GM21390 (cell line): ENCODE measurements around the gene SPARCL1.
"Not testable (repeated sequence)": the region's sequence is repeated elsewhere in the genome, so short reads cannot be mapped to it uniquely, and the experiment has no call there.

Experiments
- ATAC-seq: cut with Tn5 transposase; IDR thresholded peaks from one replicate; pipeline ENCODE4 v1.9.1; 2021; ENCODE audit not compliant: unreplicated experiment

The SPARCL1 gene

DNA sequence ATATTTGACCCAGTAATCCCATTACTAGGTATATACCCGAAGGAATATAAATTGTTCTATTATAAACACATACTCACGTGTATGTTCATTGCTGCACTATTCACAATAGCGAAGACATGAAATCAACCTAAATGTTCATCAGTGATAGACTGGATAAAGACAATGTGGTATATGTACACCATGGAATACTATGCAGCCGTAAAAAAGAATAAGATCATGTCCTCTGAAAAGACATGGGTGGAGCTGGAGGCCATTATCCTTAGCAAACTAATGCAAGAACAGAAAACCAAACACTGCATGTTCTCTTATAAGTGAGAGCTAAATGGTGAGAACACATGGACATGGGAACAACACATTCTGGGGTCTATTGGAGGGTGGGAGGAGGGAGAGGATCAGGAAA lies 70.3 kb downstream of the SPARCL1 start:
- no peak for ATAC-seq

DNA sequence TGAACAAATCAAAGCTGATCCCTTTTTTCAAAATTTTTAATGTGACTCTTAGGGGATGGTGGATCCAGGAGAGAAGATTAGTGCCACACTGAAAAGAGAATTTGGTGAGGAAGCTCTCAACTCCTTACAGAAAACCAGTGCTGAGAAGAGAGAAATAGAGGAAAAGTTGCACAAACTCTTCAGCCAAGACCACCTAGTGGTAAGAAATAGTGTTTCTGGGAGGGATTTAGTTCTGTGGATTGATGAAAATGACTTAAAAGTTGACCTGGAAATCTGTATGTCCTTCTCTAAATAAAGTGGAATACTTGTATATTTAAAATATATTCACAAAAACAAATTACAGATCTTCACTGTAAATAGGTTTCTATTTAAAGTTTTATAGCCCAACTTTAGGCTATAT lies 77.6 kb downstream of the SPARCL1 start:
- ATAC-seq: no peak

DNA sequence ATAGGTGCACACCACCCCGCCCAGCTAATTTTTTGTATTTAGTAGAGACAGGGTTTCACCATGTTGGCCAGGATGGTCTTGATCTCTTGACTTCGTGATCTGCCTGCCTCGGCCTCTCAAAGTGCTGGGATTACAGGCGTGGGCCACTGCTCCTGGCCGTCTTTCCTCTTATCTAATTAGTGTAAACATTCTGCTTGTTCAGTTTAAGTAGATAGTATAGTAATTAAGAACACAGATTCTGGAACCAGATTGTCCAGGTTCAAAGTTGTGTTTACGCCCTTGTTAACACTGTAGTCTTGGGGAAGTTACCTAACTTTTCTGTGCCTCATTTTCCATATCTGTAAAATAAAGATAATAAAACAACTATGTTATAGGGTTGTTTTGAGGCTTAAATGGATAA lies 82.8 kb downstream of the SPARCL1 start:
- not testable (repeated sequence) for ATAC-seq

DNA sequence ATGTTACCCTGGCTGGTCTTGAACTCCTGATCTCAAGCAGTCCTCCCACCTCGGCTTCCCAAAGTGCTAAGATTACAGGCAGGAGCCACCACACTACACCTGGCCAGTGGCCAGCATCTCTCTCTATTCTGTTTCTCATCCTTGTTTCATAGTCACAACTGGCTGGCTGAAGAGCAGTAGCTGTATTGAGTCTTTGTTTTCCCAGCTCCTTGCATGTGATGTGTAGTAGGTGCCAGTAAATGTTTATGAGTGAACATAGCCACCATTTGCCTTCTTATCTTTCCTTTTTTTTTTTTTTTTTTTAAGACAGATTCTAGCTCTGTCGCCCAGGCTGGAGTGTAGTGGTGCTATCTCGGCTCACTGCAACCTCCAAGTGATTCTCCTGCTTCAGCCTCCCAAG lies 83.2 kb downstream of the SPARCL1 start:
- no peak for ATAC-seq

DNA sequence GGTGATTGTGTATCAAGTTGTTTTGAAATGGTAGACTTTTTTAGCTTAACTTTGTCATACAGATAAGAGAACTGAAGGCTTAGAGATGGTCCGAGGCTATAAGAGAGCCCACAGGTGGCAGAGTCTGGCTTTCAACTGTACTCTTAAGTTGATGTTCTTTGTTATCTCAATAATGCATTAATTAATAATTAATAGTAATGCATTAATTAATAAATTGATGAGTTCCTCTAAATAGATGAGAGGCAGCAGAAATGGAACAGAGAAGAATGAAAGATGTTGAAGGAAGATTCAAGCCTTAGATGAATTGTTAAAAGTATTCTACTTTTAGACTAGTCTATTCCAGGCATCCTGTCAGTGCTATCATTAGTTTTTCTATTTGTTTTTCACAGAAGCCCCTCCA lies 84.4 kb downstream of the SPARCL1 start:
- ATAC-seq: no peak

DNA sequence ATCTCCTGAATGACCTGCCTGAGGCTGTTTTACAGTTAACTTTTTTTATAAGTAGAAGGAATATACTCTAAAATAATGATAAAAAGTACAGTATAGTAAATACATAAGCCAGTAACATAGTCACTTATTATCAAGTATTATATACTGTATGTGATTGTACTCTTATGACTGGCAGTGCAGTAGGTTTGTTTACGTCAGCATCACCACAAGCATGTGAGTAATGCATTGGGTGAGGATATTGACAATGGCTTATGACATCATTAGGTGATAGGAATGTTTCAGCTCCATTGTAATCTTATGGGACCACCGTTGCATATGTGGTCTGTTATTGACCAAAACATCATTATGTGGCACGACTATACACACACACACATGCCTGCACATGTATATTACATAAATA lies 86.3 kb downstream of the SPARCL1 start:
- no peak for ATAC-seq

DNA sequence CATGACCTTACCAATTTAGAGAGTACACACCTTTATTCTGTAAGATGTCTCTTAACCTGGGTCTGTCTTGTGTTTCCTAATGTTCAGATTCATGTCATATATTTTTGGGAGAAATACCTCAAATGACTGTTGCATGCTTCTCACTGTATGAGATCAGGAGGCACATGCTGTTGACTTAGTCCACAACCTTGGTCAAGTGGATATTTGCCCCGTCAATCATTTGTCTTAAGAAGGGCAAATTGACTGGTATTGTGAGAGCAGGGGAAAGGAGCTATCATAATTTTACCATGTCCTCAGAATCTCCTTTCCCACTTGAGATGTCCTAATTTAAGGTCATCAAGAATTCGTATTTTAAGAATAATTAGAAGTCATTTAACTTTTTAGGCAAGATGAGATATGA lies 95.8 kb downstream of the SPARCL1 start:
- ATAC-seq: no peak

DNA sequence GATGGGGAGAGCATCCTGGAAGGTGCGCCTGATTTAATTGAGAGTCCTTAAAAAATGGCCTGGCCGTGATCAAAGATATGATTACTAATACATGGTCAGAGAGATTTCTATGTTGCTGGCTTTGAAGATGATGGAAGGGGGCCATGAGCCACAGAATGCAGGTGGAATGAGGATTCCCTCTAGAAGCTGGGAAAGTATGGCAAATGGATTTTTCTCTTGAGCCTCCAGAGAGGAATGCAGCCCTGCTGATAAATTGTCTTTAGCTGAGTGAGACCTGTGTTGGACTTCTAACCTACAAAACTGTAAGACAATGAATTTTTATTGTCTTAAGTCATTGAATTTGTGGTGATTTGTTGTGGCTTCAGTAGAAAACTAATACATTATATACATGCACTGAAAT lies 99.1 kb downstream of the SPARCL1 start:
- ATAC-seq: no peak

DNA sequence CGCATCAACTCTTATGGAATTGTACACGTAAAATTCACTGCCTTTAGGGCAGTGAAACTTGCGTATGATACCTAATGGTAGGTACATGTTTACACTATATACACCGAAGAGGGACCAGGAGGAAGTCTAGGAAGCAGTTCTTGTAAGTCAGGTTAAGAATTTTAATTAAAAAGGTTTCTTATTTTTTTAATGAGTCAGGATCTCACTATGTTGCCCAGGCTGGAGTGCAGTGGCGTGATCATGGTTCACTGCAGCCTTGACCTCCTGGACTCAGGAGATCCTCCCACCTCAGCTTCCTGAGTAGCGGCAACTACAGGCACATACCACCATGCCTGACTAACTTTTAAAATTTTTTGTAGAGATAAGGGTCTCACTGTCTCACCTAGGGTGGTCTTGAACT lies 100.2 kb downstream of the SPARCL1 start:
- no peak for ATAC-seq

DNA sequence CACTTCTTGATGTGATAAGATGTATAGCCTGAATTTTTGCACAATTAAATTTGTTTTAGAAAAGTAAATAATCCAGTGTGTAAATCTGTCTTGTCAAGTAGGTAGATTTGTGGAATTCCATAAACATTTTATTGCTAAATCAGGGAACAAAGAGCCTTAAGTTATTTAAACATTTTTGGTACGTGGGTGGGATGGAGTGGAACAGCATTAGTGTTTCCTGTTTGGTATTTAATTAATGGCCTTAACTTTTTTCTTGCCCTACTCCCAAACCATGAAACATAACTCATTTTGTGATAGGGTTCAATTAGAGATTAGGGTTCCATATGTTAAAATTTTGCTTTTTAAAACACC lies 101.7 kb downstream of the SPARCL1 start:
- no peak for ATAC-seq

DNA sequence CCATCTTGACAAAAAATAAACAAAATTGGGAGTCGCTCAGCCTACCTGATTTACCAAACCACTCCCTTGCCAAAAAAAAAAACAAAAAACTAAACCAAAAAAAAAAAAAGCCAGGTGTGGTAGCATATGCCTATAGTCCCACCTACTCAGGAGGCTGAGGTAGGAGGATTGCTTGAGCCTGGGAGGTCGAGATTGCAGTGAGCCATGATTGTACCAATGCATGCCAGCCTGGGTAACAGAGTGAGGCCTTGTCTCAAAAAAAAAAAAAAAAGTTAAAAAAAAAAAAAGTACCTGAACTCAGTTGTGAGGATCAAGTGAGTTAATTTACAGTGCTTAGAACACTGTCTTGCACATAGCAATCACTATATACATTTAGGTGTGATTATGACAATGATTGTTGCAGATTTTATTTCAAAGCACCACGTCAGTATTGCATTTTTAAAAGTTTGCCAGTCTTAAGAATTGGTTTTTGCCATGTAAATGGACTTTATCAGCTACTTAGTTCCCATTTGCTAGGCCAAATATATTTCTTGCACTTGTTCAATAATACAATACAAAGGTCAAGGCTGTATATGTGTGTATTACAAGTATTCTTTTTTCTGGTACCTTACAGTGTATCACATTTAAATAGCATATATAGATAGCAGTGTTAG lies 102.2 kb downstream of the SPARCL1 start:
- ATAC-seq: no peak

DNA sequence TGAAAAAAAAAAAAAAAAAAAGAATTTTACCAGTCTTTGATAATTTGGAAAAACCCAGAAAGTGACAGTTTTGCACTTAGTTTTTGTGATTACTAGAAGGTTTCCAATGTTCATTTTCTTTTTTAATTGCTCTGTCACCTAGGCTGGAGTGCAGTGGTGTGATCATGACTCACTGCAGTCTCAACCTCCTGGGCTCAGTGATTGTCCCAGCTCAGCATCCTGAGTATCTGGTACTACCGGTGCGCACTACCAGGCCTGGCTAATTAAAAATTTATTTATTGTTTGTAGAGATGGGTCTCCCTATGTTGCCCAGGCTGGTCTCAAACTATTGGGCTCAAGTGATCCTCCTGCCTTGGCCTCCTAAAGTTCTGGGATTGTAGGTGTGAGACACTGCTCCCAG lies 103.5 kb downstream of the SPARCL1 start:
- no peak for ATAC-seq

DNA sequence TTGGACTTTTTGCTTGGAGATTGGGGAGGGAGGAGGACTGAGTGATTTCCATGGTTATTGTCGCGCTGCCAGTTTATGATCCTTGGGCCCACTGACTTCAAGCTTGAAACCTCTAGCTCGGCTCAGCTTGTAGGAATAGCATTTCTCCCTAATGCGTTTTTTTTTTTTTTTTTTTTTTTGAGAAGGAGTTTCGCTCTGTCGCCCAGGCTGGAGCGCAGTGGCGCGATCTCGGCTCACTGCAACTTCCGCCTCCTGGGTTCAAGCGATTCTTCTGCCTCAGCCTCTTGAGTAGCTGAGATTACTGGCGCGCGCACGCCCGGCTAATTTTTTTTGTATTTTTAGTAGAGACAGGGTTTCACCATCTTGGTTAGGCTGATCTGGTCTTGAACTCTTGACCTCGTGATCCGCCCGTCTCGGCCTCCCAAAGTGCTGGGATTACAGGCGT lies 105.1 kb downstream of the SPARCL1 start:
- ATAC-seq: not testable (repeated sequence)
